Measurements from ENCODE around the gene BBS1. TPM values are rescaled to one million over a fixed set of nuclear protein-coding genes. Genes with fewer than 3 reads are reported as not detected.

Gene BBS1
- total and polyA plus RNA-seq, 2 donors (not counting 3 experiments of a cell fraction or from before 2014, with no cell fraction given) = 29.2 to 32.9 TPM

- no peaks in the 10 kb centered on the region for H4K20me1 ChIP-seq (replicated peaks; ENCODE audit: control insufficient read depth, extremely low read depth, insufficient read depth, low read length)
- no peaks in the 10 kb centered on the region for H3K9me3 ChIP-seq (replicated peaks; ENCODE audit: control insufficient read depth, insufficient read depth, low read length)
- H2AFZ ChIP-seq (ENCODE audit: low read depth, low read length) = no peak overlapping the region
- no peak overlapping the region for H3K4me2 ChIP-seq (ENCODE audit: insufficient read depth, low read length)
- H3K36me3 ChIP-seq (ENCODE audit: control insufficient read depth in 2 of 2, extremely low read depth in 1 of 2, insufficient read depth in 2 of 2, low read length in 2 of 2) = peaks cover 2% of the 10 kb centered on the region in 2 experiments
- H3K9me1 ChIP-seq (replicated peaks; ENCODE audit: control insufficient read depth, extremely low read depth, insufficient read depth, low read length) = no peaks in the 10 kb centered on the region
- H3K9ac ChIP-seq (replicated peaks; ENCODE audit: extremely low read depth, insufficient read depth, low read length) = no peak overlapping the region
- intact Hi-C loops (cut with micrococcal nuclease) = no loop called here
- H3K79me2 ChIP-seq (ENCODE audit: control insufficient read depth, insufficient read depth, low read length) = no peaks in the 10 kb centered on the region
- ChIA-PET POLR2A (no interaction called here), CTCF (no interaction called here)
- DNase-seq (ENCODE audit: low read depth, low spot score) (no peak), FAIRE-seq (no peak)
- no peaks in the 10 kb centered on the region for H3K27me3 ChIP-seq (ENCODE audit: control insufficient read depth in 2 of 2, insufficient read depth in 2 of 2, low read length in 2 of 2)
- no TSS peak for BruUV-seq (replicated peaks)
- dilution Hi-C loops (cut with MboI; ENCODE audit: extremely low pct_ligation_motif_present, low sequenced_read_pairs) = no loop called here
- no peaks in the 10 kb centered on the region for H3K4me1 ChIP-seq (ENCODE audit: control insufficient read depth, extremely low read depth, insufficient read depth, low read length)
- no peak overlapping the region for H3K4me3 ChIP-seq (replicated peaks in 1 of 3; ENCODE audit: insufficient read depth in 1 of 3, low read depth in 1 of 3, low read length in 3 of 3)
- no peak overlapping the region for H3K27ac ChIP-seq (ENCODE audit: insufficient read depth, low read depth, low read length)
- TF ChIP-seq POLR2AphosphoS5 (IDR thresholded peaks at IDR 0.05; ENCODE audit: insufficient read depth, low read depth, low read length) = no peak
- no peak for TF ChIP-seq JUN (IDR thresholded peaks at IDR 0.05; ENCODE audit: borderline replicate concordance, insufficient read depth, insufficient read length, low read depth)
- TF ChIP-seq MAX (IDR thresholded peaks at IDR 0.05; ENCODE audit: insufficient read depth, insufficient read length) = no peak
- TF ChIP-seq CTCF (IDR thresholded peaks at IDR 0.05; ENCODE audit: extremely low read depth in 1 of 2, insufficient read depth in 1 of 2, low read depth in 1 of 2, low read length in 2 of 2) = no peak
- TF ChIP-seq FOS (IDR thresholded peaks at IDR 0.05; ENCODE audit: borderline replicate concordance, insufficient read depth, low read length) = no peak
- TF ChIP-seq POLR2A (IDR thresholded peaks at IDR 0.05; ENCODE audit: low read depth, low read length) = no peak
- no peak for TF ChIP-seq EZH2 (IDR thresholded peaks at IDR 0.05; ENCODE audit: borderline replicate concordance, low read depth, low read length, severe bottlenecking)
- no peak for TF ChIP-seq GATA2 (IDR thresholded peaks at IDR 0.05; ENCODE audit: insufficient read depth, insufficient read length, low read depth, low read length)
- no peak for TF ChIP-seq MYC (IDR thresholded peaks at IDR 0.05; ENCODE audit: low read depth, low read length)
Observed at GRCh38 chr11:66505276-66505816, 5.1 kb upstream of the BBS1 start.

Data from endothelial cell of umbilical vein (primary cell).